ENCODE data around the gene MYO1H.

Gene MYO1H

DNA sequence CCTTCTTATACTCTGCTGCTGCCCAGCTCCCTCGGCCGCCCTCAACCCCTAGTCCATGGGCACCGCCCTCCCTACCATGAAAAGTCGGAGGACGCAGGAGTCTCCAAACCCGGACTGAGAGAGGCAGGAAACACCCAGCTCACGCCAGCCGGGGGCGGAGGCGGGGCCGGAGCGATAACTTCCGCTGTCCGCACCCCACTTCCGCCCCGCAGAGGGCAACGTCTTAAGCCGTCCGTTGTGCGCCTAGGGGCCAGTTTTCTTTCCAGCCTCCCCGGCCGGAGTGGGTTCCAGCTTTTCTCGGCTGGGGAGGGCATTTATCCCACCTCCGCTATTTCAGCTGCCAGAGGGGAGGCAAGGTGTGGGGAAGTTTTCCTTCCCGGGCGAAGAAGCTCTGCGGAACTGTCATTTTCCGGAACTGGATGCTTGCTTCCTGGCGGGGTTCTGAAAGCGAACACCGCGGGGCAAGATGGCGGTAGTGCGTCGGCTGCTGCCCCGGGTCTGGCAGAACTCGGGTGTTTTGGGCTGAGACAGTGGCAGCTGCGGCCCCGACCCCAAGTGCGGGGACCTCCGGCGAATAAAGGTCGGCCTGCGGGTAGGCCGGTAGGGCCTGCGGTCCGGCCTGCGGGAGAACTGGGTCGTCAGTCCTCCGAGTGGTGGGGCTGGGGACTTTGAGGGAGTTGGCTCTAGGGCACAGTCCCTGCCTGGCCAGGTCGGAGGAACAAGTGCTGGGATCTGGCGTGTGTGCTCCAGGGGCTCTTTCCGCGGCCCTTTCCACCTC is 129.7 kb downstream of the MYO1H start, which contains the start of the genes KCTD10 and UBE3B:
KCTD10 (minus strand) TSS at position 116 of the 778 bp plus-strand sequence; CDS start at position 78, 38 bp downstream.
UBE3B (plus strand) TSS at position 450 of the 778 bp plus-strand sequence. CDS start 5,918 bp downstream, outside the sequence.
- TF ChIP-seq, protein P1, sequence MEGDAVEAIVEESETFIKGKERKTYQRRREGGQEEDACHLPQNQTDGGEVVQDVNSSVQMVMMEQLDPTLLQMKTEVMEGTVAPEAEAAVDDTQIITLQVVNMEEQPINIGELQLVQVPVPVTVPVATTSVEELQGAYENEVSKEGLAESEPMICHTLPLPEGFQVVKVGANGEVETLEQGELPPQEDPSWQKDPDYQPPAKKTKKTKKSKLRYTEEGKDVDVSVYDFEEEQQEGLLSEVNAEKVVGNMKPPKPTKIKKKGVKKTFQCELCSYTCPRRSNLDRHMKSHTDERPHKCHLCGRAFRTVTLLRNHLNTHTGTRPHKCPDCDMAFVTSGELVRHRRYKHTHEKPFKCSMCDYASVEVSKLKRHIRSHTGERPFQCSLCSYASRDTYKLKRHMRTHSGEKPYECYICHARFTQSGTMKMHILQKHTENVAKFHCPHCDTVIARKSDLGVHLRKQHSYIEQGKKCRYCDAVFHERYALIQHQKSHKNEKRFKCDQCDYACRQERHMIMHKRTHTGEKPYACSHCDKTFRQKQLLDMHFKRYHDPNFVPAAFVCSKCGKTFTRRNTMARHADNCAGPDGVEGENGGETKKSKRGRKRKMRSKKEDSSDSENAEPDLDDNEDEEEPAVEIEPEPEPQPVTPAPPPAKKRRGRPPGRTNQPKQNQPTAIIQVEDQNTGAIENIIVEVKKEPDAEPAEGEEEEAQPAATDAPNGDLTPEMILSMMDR (conservative IDR thresholded peaks at IDR 0.05; ENCODE audit: low read depth) = no peak
- CTCF ChIA-PET = interaction anchor here (0.7 to 1.1 kb wide), 3 partner anchors 18 to 365 kb away, joined by 3 to 4 read pairs (median 3); no protein-coding TSS in a partner anchor

DNA sequence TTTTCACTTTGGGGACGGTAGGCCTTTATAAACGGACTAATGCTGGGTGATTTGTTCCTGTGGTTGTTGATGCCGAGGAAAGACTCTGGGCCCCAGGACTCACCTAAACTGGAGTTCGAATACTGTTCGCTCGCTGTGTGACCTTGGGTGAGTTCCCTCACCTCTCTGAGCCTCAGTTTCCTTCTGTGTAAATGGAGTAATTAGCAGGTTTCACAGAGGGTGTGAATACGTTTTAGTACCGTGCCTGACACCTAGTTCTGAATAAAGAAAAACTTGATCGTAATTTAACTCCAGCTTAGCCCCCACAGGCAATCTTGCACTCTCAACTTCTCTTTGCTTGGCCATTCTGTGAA is 130.2 kb downstream of the MYO1H start:
- peak overlapping the region; percentile 86 for H3K27ac ChIP-seq
- ChIA-PET CTCF (interaction anchor here (0.7 to 1.1 kb wide), 3 partner anchors 17 to 50 kb away, joined by 3 to 4 read pairs (median 3); no protein-coding TSS in a partner anchor), POLR2A (ENCODE audit: low non-redundant PET) (interaction anchor here (0.7 kb wide), 1 partner anchor 45 kb away, joined by 3 read pairs; no protein-coding TSS in a partner anchor)
- TF ChIP-seq, protein P1 (conservative IDR thresholded peaks at IDR 0.05; ENCODE audit: low read depth) = no peak
- no peak for DNase-seq (ENCODE audit: low spot score)

More for the DNA sequence above, 129.7 kb downstream of the MYO1H start, which contains the start of the genes KCTD10 and UBE3B:
- peak; percentile 92 for DNase-seq (ENCODE audit: low spot score)
- H3K27ac ChIP-seq = peak within 1 kb of the TSS; percentile 86
- POLR2A ChIA-PET (ENCODE audit: low non-redundant PET) = interaction anchor here (0.6 to 1.3 kb wide), 4 partner anchors 24 to 1111 kb away, joined by 3 to 4 read pairs (median 4); no protein-coding TSS in a partner anchor

DNA sequence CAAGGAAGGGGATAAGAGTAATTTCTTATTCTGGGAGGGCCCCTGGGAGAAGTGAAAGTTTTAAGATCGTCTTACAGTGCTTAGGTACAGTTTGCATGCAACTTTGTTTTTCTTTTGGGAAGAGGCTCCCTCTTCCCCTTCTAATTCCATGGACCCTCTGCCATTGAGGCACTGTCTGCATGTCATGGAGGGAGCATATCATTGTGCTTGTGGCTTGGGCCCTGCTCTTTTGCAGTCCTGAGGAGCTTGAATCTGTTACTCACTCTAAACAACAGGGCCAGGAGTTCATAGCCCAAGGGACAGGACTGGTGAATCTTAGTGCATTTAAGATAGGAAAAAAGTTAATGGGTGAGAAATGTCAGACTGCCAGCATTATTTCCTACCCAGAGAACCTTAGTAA is 132.1 kb downstream of the MYO1H start:
- ChIA-PET CTCF (interaction anchor here (0.6 kb wide), 1 partner anchor 352 kb away, joined by 3 read pairs; no protein-coding TSS in a partner anchor), POLR2A (ENCODE audit: low non-redundant PET) (interaction anchor here (0.5 kb wide), 1 partner anchor 941 kb away, joined by 3 read pairs; no protein-coding TSS in a partner anchor)
- TF ChIP-seq, protein P1 (conservative IDR thresholded peaks at IDR 0.05; ENCODE audit: low read depth) = no peak
- H3K27ac ChIP-seq = no peak overlapping the region
- no peak for DNase-seq (ENCODE audit: low spot score)

DNA sequence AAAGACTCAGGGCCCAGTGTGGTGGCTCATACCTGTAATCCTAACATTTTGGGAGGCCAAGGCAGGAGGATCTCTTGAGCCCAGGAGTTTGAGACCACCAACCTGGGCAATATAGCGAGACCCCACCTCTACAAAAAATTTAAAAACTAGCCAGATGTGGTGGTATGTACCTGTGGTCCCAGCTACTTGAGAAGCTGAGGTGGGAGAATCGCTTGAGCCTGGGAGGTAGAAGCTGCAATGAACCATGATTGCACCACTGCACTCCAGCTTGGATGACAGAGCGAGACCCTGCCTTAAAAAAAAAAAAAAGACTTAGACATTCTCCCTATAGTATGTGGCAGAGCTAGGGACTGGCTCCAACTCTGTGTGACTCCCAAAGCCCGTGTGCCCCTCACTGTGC is 132.7 kb downstream of the MYO1H start:
- no peak for DNase-seq (ENCODE audit: low spot score)
- H3K27ac ChIP-seq = no peak overlapping the region
- ChIA-PET POLR2A (ENCODE audit: low non-redundant PET) (interaction anchor here (0.5 kb wide), 1 partner anchor 940 kb away, joined by 3 read pairs; no protein-coding TSS in a partner anchor), CTCF (no interaction called here)
- TF ChIP-seq, protein P1 (conservative IDR thresholded peaks at IDR 0.05; ENCODE audit: low read depth) = no peak

DNA sequence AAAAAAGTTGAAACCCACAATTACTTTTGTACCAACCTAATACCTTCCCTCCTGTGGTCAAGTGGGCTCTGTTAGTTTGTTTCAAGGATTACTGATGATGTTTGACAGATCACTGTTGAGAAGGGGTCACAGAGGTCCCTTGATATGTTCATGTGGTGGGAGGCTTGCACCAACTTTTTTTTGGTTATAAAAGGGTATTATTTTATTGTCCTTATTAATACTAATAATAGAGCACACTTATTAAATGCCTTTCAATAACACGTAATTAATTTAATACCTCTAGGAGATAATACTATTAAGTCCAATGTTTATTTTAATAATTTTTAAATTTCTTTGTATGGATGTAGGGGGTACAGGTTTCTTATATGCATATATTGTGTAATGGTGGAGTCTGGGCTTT is 134.2 kb downstream of the MYO1H start:
- ChIA-PET POLR2A (ENCODE audit: low non-redundant PET) (no interaction called here), CTCF (no interaction called here)
- no peak for DNase-seq (ENCODE audit: low spot score)
- no peak overlapping the region for H3K27ac ChIP-seq
- TF ChIP-seq, protein P1 (conservative IDR thresholded peaks at IDR 0.05; ENCODE audit: low read depth) = no peak

DNA sequence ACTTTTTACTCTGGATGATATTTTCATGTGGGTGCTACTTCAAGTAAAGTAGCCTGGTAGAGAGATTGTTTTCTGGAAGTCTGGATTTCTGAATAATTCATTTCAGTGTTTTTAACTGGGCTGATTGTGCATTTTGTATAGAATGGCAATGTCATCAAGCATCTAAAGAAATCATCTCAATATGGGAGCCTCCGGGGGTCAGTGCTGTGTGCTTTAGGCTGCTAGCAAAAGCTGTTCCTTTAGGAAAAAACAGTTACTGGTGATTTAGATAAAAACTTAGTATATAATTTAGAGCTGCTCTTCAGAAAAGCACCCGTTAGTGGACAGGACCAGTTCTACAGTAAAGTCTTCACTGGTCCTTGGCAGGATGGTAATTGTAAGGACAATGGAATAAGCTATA is 134.8 kb downstream of the MYO1H start:
- ChIA-PET CTCF (interaction anchor here (1.1 to 1.3 kb wide), 2 partner anchors 10 to 54 kb away, joined by 3 to 4 read pairs; no protein-coding TSS in a partner anchor), POLR2A (ENCODE audit: low non-redundant PET) (no interaction called here)
- TF ChIP-seq, protein P1 (conservative IDR thresholded peaks at IDR 0.05; ENCODE audit: low read depth) = no peak
- no peak for DNase-seq (ENCODE audit: low spot score)
- H3K27ac ChIP-seq = no peak overlapping the region

Measured in RWPE1 (cell line).